ENCODE results near the gene CTSE. TPM values are rescaled to one million over a fixed set of nuclear protein-coding genes. Genes with fewer than 3 reads are reported as not detected.

CTSE gene
- total RNA-seq, 1 experiment from 2014 or later: not detected

DNA sequence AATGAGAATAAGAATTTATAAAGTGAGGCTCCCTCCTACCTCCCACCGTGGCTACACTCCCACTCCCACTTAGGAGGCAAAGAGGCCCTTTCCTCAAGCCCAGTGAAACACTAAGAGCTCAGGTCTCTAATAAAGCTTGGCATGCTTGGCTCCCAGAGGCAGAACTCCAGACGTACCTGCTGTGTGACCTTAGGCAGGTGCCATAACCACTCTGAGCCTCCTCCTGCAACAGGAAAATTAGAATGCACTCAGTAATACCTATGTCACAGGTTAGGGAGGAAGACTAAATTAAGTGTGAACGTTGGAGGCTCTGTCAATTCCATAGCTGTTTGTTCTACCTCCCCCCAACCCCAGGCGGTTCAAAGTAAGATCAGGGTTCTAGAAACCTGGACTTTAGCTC, 63.9 kb downstream of the CTSE start:
- Histone ChIP-seq H3K4me1 (ENCODE audit: control insufficient read depth, insufficient read depth, low read length) (no peaks in the 10 kb centered on the region), H3K27ac (ENCODE audit: low read length) (no peak overlapping the region), H3K4me3 (ENCODE audit: low read depth in 2 of 2, low read length in 2 of 2) (no peak overlapping the region), H3K27me3 (ENCODE audit: control insufficient read depth, insufficient read depth, low read length) (peaks cover 16% of the 10 kb centered on the region), H3K36me3 (ENCODE audit: control insufficient read depth, insufficient read depth, low read length) (no peaks in the 10 kb centered on the region), H3K9me3 (ENCODE audit: control insufficient read depth, insufficient read depth, low read depth, low read length) (no peaks in the 10 kb centered on the region)
- in situ Hi-C loops (cut with HindIII; ENCODE audit: low pct_unique_long_range_greater_than_20kb, low sequenced_read_pairs) (no loop called here), intact Hi-C loops (cut with micrococcal nuclease; ENCODE audit: unreplicated experiment) (no loop called here)
- no peak for DNase-seq (ENCODE audit: low read depth, low spot score)
- TF ChIP-seq TCF7L2 (IDR thresholded peaks at IDR 0.05; ENCODE audit: low read depth, low read length) (no peak), SIN3A (IDR thresholded peaks at IDR 0.05; ENCODE audit: borderline replicate concordance, insufficient read depth, low read depth, low read length) (no peak)
- no peak for ATAC-seq
- CTCF ChIA-PET: no interaction called here
- POLR2A ChIA-PET: no interaction called here
- no TSS peak for BruUV-seq (replicated peaks)

Other genes with a start within 250 kb of the CTSE start
- 15.1 TPM for gene RAB29, start 248.4 kb downstream of the CTSE start, total RNA-seq (2021; ENCODE audit: unreplicated experiment)
- 33.3 TPM for gene SLC41A1, start 210.7 kb downstream of the CTSE start, total RNA-seq (2021; ENCODE audit: unreplicated experiment)
- 0.13 TPM for gene PM20D1, start 173.8 kb downstream of the CTSE start, total RNA-seq (2021; ENCODE audit: unreplicated experiment)
- not detected for gene SLC26A9, start 80.4 kb downstream of the CTSE start, total RNA-seq (2021; ENCODE audit: unreplicated experiment)
- 0.05 TPM for gene RAB7B, start 20.5 kb downstream of the CTSE start, total RNA-seq (2021; ENCODE audit: unreplicated experiment)
- not detected for gene RHEX, start 29.3 kb upstream of the CTSE start, total RNA-seq (2021; ENCODE audit: unreplicated experiment)
- not detected for gene AVPR1B, start 93.5 kb upstream of the CTSE start, total RNA-seq (2021; ENCODE audit: unreplicated experiment)
- gene FAM72A, start 178.9 kb upstream of the CTSE start, total RNA-seq (2021; ENCODE audit: unreplicated experiment): 29.2 TPM
- 75.0 TPM for gene SRGAP2, start 179.6 kb upstream of the CTSE start, total RNA-seq (2021; ENCODE audit: unreplicated experiment)

Data from Panc1 (cell line).